ENCODE data around the gene PRPF19. TPM values are rescaled to one million over a fixed set of nuclear protein-coding genes. Genes with fewer than 3 reads are reported as not detected.
A peak's percentile ranks its signal among the peaks of the same experiment; 100 is the strongest.

The PRPF19 gene
- polyA plus RNA-seq, 3 donors: 134 to 141 (median 141) TPM

DNA sequence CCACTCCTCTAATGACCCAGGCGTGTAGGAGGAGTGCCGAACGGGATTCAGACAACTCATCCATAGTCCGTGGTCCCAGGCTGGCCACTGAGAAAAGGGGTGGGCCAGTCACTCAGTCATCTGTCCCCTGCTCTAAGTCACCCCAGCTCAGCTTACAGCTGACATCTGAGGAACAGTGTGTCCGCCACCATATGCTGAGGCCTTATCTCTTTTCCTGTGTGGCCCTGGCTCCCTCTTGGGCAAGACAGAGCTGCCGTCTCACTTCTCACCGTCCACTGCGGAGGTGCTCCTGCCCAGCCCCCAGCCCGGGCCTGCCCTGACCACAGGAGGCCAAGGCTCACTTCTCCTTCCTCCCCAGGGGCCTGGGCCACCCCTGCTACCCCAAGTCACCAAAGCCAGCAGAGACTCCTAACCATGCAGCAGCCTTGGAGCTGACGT is 57.7 kb downstream of the PRPF19 start:
- DNase-seq: no peak

DNA sequence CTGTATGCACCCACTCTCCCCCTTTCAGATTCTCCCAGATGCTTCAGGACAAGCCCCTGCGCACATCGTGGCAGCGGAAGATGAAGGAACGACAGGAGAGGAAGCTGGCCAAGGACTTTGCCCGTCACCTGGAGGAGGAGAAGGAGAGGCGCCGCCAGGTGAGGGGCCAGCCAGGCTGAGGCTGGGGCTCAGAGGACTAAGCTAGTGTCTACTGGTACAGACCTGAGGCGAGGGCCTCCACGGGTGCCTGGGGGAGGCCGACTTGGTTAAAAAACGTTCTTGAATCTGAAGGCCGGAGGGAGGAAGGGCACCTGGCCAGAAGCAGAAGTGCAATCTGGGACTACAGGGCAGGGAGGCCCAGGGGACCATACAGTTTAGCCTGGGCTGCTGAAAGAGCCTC is 58.5 kb downstream of the PRPF19 start:
- DNase-seq: no peak

DNA sequence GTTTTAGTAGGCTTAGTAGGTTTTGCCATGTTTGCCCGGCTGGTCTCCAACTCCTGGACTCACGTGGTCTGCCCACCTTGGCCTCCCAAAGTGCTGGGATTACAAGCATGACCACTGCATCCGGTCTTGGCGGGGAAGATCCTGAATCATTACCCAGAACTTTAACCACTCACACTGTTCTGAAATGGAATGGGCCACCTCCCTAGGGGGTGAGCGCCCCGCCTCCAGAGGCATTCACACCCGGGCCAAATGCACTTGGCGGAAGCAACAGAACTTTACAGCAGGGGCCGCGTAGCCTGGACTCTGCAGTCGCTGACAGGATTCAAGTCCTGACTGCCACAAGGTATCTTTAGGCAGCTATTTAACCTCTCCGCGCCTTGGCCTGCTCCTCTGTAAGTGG is 59.1 kb downstream of the PRPF19 start:
- no peak for DNase-seq

DNA sequence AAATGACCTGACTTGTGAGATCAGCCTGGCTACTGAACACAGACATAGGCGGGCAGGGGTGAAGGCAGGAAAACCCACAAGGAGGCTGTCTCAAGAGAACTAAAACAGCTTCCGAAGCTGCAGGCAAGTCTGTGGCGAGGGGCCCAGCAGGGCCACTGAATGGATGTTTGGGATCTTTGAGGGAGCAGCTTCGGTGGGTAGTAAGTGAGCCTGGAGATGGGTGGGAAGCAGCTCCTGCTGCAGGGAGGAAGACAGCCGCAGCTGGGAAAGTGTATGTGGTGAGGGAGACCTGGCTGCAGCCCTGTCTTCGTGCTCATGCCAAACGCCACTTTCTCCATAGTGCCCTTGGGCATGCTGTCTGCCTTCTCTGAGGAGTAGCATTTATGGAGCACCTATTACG is 61.0 kb downstream of the PRPF19 start:
- DNase-seq: no peak

GRCh38 chr11:60844870-60845221 is 61.5 kb downstream of the PRPF19 start:
- DNase-seq: no peak

DNA sequence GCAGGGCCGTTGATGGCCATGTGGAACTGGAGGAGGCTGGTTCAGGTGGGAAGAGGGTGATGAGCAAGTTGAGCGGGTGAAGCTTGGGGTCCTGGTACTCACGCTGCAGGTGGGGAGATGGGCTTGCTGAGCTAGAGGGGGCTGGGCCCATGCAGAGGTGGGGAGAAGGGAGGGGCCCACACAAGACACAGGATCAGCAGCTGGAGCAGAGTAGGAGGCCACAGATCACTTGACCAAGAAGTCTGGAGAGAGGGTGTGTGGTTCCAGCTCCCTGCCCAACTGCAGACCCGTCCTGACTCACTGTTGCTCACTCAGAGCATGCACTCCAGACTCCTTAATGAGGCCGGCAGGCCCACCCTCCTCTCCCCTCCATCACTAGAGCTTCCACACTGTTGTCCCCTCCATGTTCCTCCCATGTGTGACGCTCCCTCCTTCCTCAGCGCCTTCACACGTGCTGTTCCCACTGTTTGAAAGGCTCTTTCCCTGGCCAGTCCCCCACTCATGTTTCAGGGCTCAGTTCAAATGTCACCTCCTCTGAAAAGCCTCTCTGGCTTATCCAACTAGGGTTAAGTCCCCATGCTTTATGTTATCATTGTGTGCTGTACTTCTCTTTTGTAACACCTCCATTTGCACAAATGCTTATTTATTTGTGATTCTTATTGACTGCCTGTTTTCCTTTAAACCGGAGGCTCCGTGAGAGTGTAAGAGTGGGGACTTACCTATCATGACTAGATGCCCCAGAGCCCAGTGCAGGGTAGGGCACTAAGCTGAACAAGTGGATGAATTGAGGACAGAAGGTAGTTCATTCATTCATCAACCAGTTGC is 62.1 kb downstream of the PRPF19 start:
- no peak for DNase-seq

DNA sequence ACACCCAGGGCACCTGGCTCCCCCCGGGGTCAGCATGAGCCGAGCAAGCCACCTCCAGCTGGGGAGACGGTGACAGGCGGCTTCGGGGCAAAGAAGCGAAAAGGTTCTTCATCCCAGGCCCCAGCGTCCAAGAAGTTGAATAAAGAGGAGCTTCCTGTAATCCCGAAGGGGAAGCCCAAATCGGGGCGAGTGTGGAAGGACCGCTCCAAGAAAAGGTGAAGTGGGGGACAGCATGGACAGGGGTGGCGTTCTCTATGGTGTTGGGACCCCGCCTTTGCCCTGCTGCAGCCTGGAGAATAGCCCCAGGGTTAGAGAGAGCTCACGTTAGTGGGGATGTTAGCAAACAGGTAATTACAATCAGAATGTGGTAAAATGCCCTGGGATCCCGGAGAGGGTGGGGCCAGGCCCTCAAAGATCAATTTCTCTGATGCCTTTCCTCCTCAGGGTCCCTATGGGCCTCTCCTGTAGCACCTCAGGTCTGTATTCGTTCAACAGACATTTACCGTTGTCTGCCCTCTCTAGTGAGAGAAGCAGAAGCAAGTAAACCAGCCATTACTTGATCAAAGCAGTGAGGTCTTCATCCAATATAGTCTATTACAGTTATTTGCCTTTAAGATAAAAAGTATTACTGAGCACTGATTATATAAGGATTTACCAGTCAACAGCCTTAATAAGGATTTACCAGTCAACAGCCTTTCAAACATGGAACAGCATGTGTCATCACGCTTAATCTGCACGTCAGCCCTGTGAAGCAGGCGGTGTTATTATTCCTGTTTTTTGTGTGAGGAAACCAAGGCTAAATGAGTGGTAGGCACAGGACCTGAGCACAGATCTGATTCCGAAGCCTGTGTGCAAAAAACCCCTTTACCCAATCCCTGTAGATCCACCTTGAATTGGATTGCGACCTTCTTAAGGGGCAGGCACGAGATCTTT is 63.5 kb downstream of the PRPF19 start:
- DNase-seq: no peak

GRCh38 chr11:60841797-60842667 is 64.4 kb downstream of the PRPF19 start, which contains the start of gene CCDC86:
CCDC86 (plus strand) TSS chr11:60842113; CDS start chr11:60842125, 12 bp downstream.
- peak; percentile 96 for DNase-seq

Other genes with a start within 250 kb of the PRPF19 start
- gene MS4A8, start 207.0 kb downstream of the PRPF19 start, polyA plus RNA-seq (ENCODE audit: insufficient read length in 3 of 3): under 1 TPM in 1 of 3 donors, not detected in 2; 0.06 TPM
- gene MS4A18, start 181.9 kb downstream of the PRPF19 start, polyA plus RNA-seq (ENCODE audit: insufficient read length in 3 of 3): not detected
- gene MS4A15, start 149.7 kb downstream of the PRPF19 start, polyA plus RNA-seq (ENCODE audit: insufficient read length in 3 of 3): not detected
- under 1 TPM; 0.10 to 0.24 (median 0.12) TPM for gene MS4A10, start 121.3 kb downstream of the PRPF19 start, polyA plus RNA-seq (ENCODE audit: insufficient read length in 3 of 3)
- 10 to 100 TPM; 20.4 to 24.7 (median 23.5) TPM for gene CCDC86, start 64.5 kb downstream of the PRPF19 start, polyA plus RNA-seq (ENCODE audit: insufficient read length in 3 of 3)
- gene PTGDR2, start 50.6 kb downstream of the PRPF19 start, polyA plus RNA-seq (ENCODE audit: insufficient read length in 3 of 3): under 1 TPM; 0.16 to 0.34 (median 0.24) TPM
- under 1 TPM in 2 of 3 donors, not detected in 1; 0.10 to 0.11 TPM for gene ZP1, start 39.0 kb downstream of the PRPF19 start, polyA plus RNA-seq (ENCODE audit: insufficient read length in 3 of 3)
- 100 to 1,000 TPM in 1 of 3 donors, 10 to 100 TPM in 2; 84.4 to 101 (median 89.5) TPM for gene TMEM109, start 7.6 kb upstream of the PRPF19 start, polyA plus RNA-seq (ENCODE audit: insufficient read length in 3 of 3)
- gene TMEM132A, start 17.9 kb upstream of the PRPF19 start, polyA plus RNA-seq (ENCODE audit: insufficient read length in 3 of 3): 10 to 100 TPM; 70.4 to 97.9 (median 94.0) TPM
- 10 to 100 TPM; 16.9 to 22.2 (median 18.4) TPM for gene SLC15A3, start 45.6 kb upstream of the PRPF19 start, polyA plus RNA-seq (ENCODE audit: insufficient read length in 3 of 3)
- gene CD6, start 65.1 kb upstream of the PRPF19 start, polyA plus RNA-seq (ENCODE audit: insufficient read length in 3 of 3): 1 to 10 TPM; 1.1 to 2.5 (median 1.8) TPM
- under 1 TPM in 2 of 3 donors, not detected in 1; 0.09 to 0.10 TPM for gene CD5, start 195.9 kb upstream of the PRPF19 start, polyA plus RNA-seq (ENCODE audit: insufficient read length in 3 of 3)